Lung (tissue), 12 donors: Measurements from ENCODE around the gene ZNF653. TPM values are rescaled to one million over a fixed set of nuclear protein-coding genes. Genes with fewer than 3 reads are reported as not detected.

Experiments used
- ATAC-seq: fragments of 200-7000 bp; cut with Tn5 transposase; one replicate; pipeline ENCODE4 v1.9.1; 2020; ENCODE audit warnings: moderate number of reproducible peaks; ENCODE audit not compliant: insufficient read depth, low FRiP score
- DNase-seq, 3 donors: peaks; one replicate each; pipeline ENCODE4 v3.0.0-alpha.2; 2013 to 2017
- H3K27ac ChIP-seq, 2 donors: one replicate each; pipeline ENCODE4 v1.5.1; 2013; ENCODE audit warnings: mild to moderate bottlenecking in 2 of 2, moderate library complexity in 2 of 2, control low read depth in 1 of 2, inconsistent platforms in 1 of 2, low read depth in 1 of 2, low read length in 1 of 2
- H3K27me3 ChIP-seq, 3 donors: one replicate each; pipeline ENCODE4 v1.5.1; 2013; ENCODE audit warnings: low read length in 2 of 3; ENCODE audit not compliant: control insufficient read depth in 3 of 3, insufficient read depth in 3 of 3
- H3K36me3 ChIP-seq, 4 donors: one replicate each; pipeline ENCODE4 v1.5.1; 2013; ENCODE audit warnings: low read length in 4 of 4, mild to moderate bottlenecking in 1 of 4, moderate library complexity in 1 of 4; ENCODE audit not compliant: control insufficient read depth in 4 of 4, insufficient read depth in 4 of 4
- H3K4me1 ChIP-seq, 5 donors: one replicate each; pipeline ENCODE4 v1.5.1; 2013; ENCODE audit warnings: low read length in 5 of 5, mild to moderate bottlenecking in 2 of 5, moderate library complexity in 1 of 5; ENCODE audit not compliant: control insufficient read depth in 5 of 5, insufficient read depth in 5 of 5
- H3K4me3 ChIP-seq: one replicate; pipeline ENCODE4 v1.5.1; 2013; ENCODE audit warnings: mild to moderate bottlenecking, control low read depth, moderate library complexity
- H3K9ac ChIP-seq, 2 donors: one replicate each; pipeline ENCODE4 v1.5.1; 2013; ENCODE audit warnings: low read length in 2 of 2, control low read depth in 1 of 2; ENCODE audit not compliant: insufficient read depth in 1 of 2
- H3K9me3 ChIP-seq, 4 donors: one replicate each; pipeline ENCODE4 v1.5.1; 2013; ENCODE audit warnings: low read length in 3 of 4, mild to moderate bottlenecking in 1 of 4, moderate library complexity in 1 of 4; ENCODE audit not compliant: control insufficient read depth in 4 of 4, insufficient read depth in 3 of 4
- WGBS, 2 donors: extraction: QIAGEN DNeasy Blood & Tissue Kit; methylation state at CpG; one replicate each; pipeline ENCODE4 v1.1.7; 2013; 5-methylcytosine and 5-hydroxymethylcytosine counted together
- polyA plus RNA-seq, 2 donors: library from polyadenylated mRNA; stranded (reverse); fragments of 200-250 nt; gene quantifications; one replicate each; pipeline ENCODE4 v1.2.1, GENCODE V29; 2013
- total RNA-seq, 2 donors: library from RNA; depleted of rRNA in 1 of 2; stranded (reverse); fragments of >200 nt in 1 of 2; gene quantifications; one replicate each; pipeline ENCODE4 v1.2.1, GENCODE V29; 2014 to 2021
- TF ChIP-seq, protein P1 (sequence below): IDR thresholded peaks from 2 replicates; pipeline ENCODE4 v1.5.1; 2012; ENCODE audit warnings: mild to moderate bottlenecking; ENCODE audit errors: control extremely low read depth, extremely low read depth
- donor health status: control.
- donor health status: control.
- donor health status: Bipolar disorder and iron deficiency.
- donor health status: healthy.
- donor health status: DM: yes; HTN: yes; CAD: no.

ZNF653 gene
- total and polyA plus RNA-seq, 4 donors, result 5.4 to 12.9 (median 9.0) TPM

DNA sequence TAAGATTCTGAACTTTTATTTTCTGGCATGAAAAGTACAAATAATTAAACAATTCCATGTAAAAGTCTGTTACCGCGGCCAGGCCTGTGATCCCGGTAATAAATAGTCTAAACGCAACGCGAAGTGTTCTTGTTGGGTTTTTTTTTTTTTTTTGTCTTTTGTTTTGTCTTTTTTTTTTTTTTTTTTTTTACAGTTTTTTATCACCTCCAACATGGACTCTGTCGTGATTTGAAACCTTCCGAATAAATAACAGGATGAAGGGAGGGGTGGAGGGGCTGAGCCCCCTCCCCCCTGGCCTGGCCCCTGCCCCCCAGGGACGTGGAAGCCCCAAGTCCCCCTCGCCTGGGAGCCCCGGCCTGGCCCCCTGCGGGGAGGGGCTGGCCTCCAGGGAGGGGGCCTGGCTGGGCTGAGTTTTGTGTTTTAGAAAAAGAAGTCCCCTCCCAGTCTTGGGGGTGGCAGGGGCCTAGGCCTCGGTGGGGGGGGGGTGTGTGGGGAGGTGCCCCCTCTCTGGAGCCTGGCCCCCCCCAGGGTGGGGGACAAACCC lies 54.2 kb downstream of the ZNF653 start:
- ATAC-seq (no peak), DNase-seq (peak in 2 of 3 donors; percentile 28 to 33)
- Histone ChIP-seq H3K36me3 (peaks cover 3 to 38% (median 6%) of the 10 kb centered on the region in 4 donors), H3K4me1 (peaks cover 0 to 14% (median 0%) of the 10 kb centered on the region in 5 donors), H3K4me3 (no peak overlapping the region), H3K27me3 (no peaks in the 10 kb centered on the region), H3K9ac (no peak overlapping the region), H3K27ac (no peak overlapping the region), H3K9me3 (no peaks in the 10 kb centered on the region)
- TF ChIP-seq, protein P1, sequence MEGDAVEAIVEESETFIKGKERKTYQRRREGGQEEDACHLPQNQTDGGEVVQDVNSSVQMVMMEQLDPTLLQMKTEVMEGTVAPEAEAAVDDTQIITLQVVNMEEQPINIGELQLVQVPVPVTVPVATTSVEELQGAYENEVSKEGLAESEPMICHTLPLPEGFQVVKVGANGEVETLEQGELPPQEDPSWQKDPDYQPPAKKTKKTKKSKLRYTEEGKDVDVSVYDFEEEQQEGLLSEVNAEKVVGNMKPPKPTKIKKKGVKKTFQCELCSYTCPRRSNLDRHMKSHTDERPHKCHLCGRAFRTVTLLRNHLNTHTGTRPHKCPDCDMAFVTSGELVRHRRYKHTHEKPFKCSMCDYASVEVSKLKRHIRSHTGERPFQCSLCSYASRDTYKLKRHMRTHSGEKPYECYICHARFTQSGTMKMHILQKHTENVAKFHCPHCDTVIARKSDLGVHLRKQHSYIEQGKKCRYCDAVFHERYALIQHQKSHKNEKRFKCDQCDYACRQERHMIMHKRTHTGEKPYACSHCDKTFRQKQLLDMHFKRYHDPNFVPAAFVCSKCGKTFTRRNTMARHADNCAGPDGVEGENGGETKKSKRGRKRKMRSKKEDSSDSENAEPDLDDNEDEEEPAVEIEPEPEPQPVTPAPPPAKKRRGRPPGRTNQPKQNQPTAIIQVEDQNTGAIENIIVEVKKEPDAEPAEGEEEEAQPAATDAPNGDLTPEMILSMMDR, result no peak
- WGBS, 2 donors, result 55 to 64% methylated on average over 13 of the region's 13 CpGs

DNA sequence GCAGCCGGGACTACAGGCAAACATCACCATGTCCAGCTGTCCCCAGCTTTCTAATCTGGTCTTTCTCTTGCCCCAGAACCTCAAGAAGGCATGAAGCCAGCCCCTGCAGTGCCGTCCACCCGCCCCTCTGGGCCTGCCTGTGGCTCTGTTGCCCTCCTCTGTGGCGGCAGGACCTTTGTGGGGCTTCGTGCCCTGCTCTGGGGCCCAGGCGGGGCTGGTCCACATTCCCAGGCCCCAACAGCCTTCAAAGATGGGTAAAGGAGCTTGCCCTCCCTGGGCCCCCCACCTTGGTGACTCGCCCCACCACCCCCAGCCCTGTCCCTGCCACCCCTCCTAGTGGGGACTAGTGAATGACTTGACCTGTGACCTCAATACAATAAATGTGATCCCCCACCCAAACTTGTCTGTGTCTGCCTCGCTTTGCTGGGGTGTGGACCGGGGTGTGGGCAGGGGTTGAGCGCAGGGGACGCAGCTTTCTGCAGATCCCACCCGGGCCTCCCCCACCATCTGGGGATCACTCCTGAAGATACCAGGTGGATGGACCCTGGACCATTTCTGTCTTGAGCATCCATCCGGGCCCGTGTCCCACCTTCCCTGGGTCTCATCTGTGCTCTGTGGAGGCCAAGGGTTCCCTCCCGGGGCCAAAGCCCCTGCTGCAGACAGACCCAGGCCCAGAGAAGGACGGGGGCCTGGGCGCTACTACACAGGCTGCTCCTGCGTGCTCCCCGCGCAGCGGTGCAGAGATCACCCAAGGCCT lies 54.9 kb downstream of the ZNF653 start:
- 91 to 96% methylated on average over 21 of the region's 21 CpGs for WGBS, 2 donors
- peaks cover 0 to 14% (median 0%) of the 10 kb centered on the region in 5 donors for H3K4me1 ChIP-seq
- H3K9me3 ChIP-seq, result no peaks in the 10 kb centered on the region
- peaks cover 3 to 44% (median 6%) of the 10 kb centered on the region in 4 donors for H3K36me3 ChIP-seq
- no peak for ATAC-seq
- no peak overlapping the region for H3K27ac ChIP-seq
- no peak overlapping the region for H3K9ac ChIP-seq
- no peak overlapping the region for H3K4me3 ChIP-seq
- TF ChIP-seq, protein P1, result no peak
- no peaks in the 10 kb centered on the region for H3K27me3 ChIP-seq
- no peak for DNase-seq

DNA sequence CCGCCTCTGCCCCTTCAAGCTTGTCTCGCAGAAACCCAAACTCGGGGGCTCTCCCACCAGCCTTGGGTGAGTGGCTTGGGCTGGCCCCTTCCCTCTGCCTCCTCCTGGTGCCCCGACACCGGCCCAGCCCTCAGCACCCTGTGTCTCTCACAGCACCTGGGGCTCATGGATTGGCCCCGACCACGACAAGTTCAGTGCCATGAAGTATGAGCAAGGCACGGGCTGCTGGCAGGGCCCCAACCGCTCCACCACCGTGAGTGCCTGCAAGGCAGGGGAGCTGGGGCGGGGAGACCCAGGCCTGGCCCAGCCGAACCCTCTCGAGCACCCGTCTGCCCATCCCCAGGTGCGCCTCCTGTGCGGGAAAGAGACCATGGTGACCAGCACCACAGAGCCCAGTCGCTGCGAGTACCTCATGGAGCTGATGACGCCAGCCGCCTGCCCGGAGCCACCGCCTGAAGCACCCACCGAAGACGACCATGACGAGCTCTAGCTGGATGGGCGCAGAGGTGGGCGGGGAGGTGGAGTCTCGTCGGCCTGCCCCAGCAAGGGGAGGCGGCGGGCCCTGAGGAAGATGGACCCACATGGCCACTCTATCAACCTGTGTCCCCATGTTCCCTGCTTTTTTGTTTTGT lies 56.6 kb downstream of the ZNF653 start:
- DNase-seq (no peak), ATAC-seq (no peak)
- H3K4me1 ChIP-seq, result peaks cover 0 to 14% (median 0%) of the 10 kb centered on the region in 5 donors
- H3K9me3 ChIP-seq, result no peaks in the 10 kb centered on the region
- no peak overlapping the region for H3K27ac ChIP-seq
- no peak overlapping the region for H3K9ac ChIP-seq
- TF ChIP-seq, protein P1, result no peak
- H3K27me3 ChIP-seq, result no peaks in the 10 kb centered on the region
- 94% methylated on average over 31 of the region's 31 CpGs for WGBS, 2 donors
- no peak overlapping the region for H3K4me3 ChIP-seq
- H3K36me3 ChIP-seq, result peaks cover 3 to 60% (median 6%) of the 10 kb centered on the region in 4 donors
